ENCODE data around the gene TUFM. TPM values are rescaled to one million over a fixed set of nuclear protein-coding genes. Genes with fewer than 3 reads are reported as not detected.

Gene TUFM
- total RNA-seq, 1 donor = 101 TPM

GRCh38 chr16:28837672-28838557, 8.2 kb downstream of the TUFM start:
- Histone ChIP-seq H3K79me2 (ENCODE audit: insufficient read depth, low read length) (peaks cover 10% of the 10 kb centered on the region), H3K4me1 (ENCODE audit: insufficient read depth, low read length) (no peaks in the 10 kb centered on the region), H3K9me3 (ENCODE audit: low read depth, low read length) (no peaks in the 10 kb centered on the region), H3K4me2 (ENCODE audit: insufficient read depth, low read length) (no peak overlapping the region), H3K27ac (ENCODE audit: low read depth, low read length) (no peak overlapping the region), H3K36me3 (ENCODE audit: insufficient read depth, low read length) (peaks cover 60% of the 10 kb centered on the region), H2AFZ (ENCODE audit: low read length) (no peak overlapping the region), H3K27me3 (ENCODE audit: insufficient read depth, low read length) (no peaks in the 10 kb centered on the region), H3K4me3 (ENCODE audit: insufficient read depth, low read length) (no peak overlapping the region), H4K20me1 (ENCODE audit: insufficient read depth, low read length) (peaks cover 14% of the 10 kb centered on the region)
- TF ChIP-seq CTCF (IDR thresholded peaks at IDR 0.05; ENCODE audit: extremely low read depth, low read depth, low read length) = no peak
- no peak for DNase-seq (ENCODE audit: insufficient read length, low spot score, missing footprints)

- no peak overlapping the region for H3K4me3 ChIP-seq (ENCODE audit: insufficient read depth, low read length)
- H3K4me1 ChIP-seq (ENCODE audit: insufficient read depth, low read length) = no peaks in the 10 kb centered on the region
- no peak overlapping the region for H3K4me2 ChIP-seq (ENCODE audit: insufficient read depth, low read length)
- no peak overlapping the region for H3K27ac ChIP-seq (ENCODE audit: low read depth, low read length)
- TF ChIP-seq CTCF (IDR thresholded peaks at IDR 0.05; ENCODE audit: extremely low read depth, low read depth, low read length) = no peak
- H2AFZ ChIP-seq (ENCODE audit: low read length) = no peak overlapping the region
- DNase-seq (ENCODE audit: insufficient read length, low spot score, missing footprints) = no peak
- H3K27me3 ChIP-seq (ENCODE audit: insufficient read depth, low read length) = no peaks in the 10 kb centered on the region
- peaks cover 20% of the 10 kb centered on the region for H3K79me2 ChIP-seq (ENCODE audit: insufficient read depth, low read length)
- H3K36me3 ChIP-seq (ENCODE audit: insufficient read depth, low read length) = peaks cover 64% of the 10 kb centered on the region
- H4K20me1 ChIP-seq (ENCODE audit: insufficient read depth, low read length) = peaks cover 21% of the 10 kb centered on the region
- no peaks in the 10 kb centered on the region for H3K9me3 ChIP-seq (ENCODE audit: low read depth, low read length)
These were observed 9.4 kb downstream of the TUFM start for GRCh38 chr16:28836761-28837064.

- Histone ChIP-seq H3K27me3 (ENCODE audit: insufficient read depth, low read length) (no peaks in the 10 kb centered on the region), H4K20me1 (ENCODE audit: insufficient read depth, low read length) (peaks cover 22% of the 10 kb centered on the region), H3K4me2 (ENCODE audit: insufficient read depth, low read length) (no peak overlapping the region), H3K27ac (ENCODE audit: low read depth, low read length) (no peak overlapping the region), H3K79me2 (ENCODE audit: insufficient read depth, low read length) (peaks cover 21% of the 10 kb centered on the region), H3K36me3 (ENCODE audit: insufficient read depth, low read length) (peaks cover 70% of the 10 kb centered on the region), H3K9me3 (ENCODE audit: low read depth, low read length) (no peaks in the 10 kb centered on the region), H2AFZ (ENCODE audit: low read length) (no peak overlapping the region), H3K4me1 (ENCODE audit: insufficient read depth, low read length) (no peaks in the 10 kb centered on the region), H3K4me3 (ENCODE audit: insufficient read depth, low read length) (no peak overlapping the region)
- DNase-seq (ENCODE audit: insufficient read length, low spot score, missing footprints) = no peak
- no peak for TF ChIP-seq CTCF (IDR thresholded peaks at IDR 0.05; ENCODE audit: extremely low read depth, low read depth, low read length)
These were observed 10.0 kb downstream of the TUFM start for GRCh38 chr16:28835864-28836760.

Measured in osteoblast (primary cell).